GM18526 (cell line): ENCODE results near the gene XAF1.

Experiments used
- POLR2A ChIP-seq: IDR thresholded peaks from 3 replicates; pipeline ENCODE4 v1.6.1; 2011; ENCODE audit not compliant: insufficient read length; ENCODE audit errors: extremely low read depth

Gene XAF1

DNA sequence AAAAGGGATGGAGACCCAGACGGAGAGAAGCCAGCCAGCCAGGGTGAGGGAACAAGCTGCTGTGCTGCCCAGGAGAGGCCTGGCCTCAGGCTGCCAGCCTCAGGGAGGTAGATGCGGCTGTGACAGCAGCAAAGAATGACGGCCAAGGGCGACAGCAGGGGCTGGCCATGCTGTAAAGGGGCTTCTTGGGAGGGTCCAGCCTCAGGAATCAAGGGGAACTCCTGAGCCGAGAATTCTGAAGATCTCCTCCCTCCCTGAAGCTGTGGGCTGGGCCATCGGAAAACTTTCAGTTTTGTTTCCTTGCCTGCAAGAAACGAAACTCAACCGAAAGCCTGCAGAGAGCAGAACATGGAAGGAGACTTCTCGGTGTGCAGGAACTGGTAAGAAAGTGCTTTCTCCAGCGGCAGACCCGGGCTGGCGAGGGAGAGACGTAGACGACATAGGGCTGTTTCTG, at the start of gene XAF1:
TSS of gene XAF1 (plus strand) at position 316 of the 454 bp plus-strand sequence. CDS start at position 349, 33 bp downstream.
- TF ChIP-seq POLR2A, result peak; percentile 16

- TF ChIP-seq POLR2A, result no peak
Measured at GRCh38 chr17:6706499-6706898, 49.3 kb upstream of the XAF1 start.

DNA sequence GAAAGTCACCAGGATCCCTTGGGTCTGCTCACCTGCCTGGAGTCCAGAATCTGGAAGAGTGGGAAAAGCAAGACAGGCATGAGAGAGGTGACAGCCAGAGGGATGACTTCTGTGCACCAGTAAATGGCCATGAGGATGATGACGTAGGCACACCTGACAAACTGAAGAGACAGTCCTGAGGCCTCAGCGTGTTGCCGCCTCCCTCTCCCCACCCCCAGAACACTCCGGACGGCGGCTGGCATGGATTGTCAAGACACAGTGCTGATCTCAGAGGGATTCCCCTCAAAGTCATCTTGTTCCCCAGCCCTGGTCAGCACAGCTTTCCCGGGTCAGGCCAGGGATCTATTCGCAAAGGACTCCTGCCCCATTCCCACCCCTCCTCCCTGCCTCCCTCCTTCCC, 48.9 kb upstream of the XAF1 start:
- TF ChIP-seq POLR2A, result no peak

GRCh38 chr17:6708357-6708961, 47.4 kb upstream of the XAF1 start:
- TF ChIP-seq POLR2A, result no peak

- TF ChIP-seq POLR2A, result no peak
Measured at GRCh38 chr17:6710317-6710716, 45.5 kb upstream of the XAF1 start.

- TF ChIP-seq POLR2A, result no peak
Measured at GRCh38 chr17:6711081-6711674, 44.7 kb upstream of the XAF1 start.

DNA sequence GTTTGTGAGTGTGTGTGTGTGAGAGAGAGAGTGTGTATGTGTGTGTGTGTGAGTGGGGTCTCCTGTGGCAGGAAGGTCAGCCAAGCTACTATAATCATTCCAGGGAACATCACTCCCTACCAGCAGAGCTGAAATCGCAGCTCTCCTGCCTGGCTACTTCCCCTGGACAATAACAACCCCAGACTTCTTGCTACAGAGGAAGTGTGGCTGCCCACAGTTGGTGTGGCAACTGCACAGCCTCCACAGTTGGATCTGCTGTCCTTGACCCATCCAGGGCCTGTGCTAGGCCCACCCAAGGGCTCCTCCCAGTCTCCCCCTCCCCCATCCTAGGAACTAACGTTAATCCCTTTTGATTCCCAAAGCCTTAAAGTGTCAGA, 44.2 kb upstream of the XAF1 start:
- TF ChIP-seq POLR2A, result no peak

- TF ChIP-seq POLR2A, result no peak
Measured at GRCh38 chr17:6712058-6712853, 43.6 kb upstream of the XAF1 start.

DNA sequence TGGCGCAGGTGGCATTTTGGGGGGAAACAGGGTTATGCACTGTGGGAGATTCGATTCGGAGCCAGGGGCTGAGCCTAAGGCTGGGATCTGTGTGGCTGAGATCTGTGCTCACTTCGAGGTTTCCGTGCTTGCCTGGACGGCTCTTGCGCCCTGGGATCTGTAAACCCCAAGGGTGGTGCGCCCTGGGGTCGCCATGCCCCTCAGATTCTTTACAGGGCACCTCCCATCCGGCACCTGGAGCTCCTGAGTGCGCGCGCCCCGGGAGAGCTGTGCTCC, 43.1 kb upstream of the XAF1 start:
- TF ChIP-seq POLR2A, result no peak

DNA sequence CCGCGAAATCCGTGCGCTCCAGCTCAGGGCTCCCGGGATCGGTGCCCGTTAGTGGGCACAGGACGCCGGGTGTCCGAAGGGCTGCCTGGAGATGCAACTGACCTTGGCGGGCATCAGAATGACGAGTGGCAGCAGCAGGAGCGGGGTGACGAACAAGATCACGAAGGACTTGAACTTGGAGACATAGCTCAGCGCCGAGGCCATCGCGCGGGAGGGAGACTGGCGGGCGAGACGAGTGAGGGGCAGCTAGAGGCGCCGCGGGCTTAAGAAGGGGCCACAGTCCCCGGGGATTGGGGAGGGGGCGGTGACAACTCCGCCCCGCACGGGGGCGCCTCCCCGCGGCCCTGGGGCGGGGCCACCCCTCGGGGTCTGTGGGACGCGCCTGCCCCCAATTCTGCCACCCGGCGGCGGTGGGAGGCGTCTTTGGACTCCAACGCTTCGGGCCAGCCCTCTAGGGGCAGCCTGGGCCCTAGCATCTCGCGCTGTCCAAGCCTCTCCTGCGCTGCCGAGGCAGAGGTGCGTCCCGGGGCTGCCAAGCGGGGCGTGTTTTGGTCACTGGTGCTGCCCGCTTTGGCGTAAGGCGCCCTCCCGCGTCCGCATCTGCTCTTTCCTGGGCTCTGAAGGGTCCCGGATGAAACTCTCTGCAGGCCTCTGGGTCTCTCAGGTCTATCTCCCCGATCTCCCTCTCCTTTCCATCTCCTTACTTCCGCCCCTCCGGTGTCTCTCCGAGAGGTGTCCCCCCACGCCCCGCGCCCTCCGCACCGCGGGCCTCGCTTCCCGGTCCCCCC, 42.5 kb upstream of the XAF1 start, which contains the start of gene SLC13A5:
TSS of gene SLC13A5 (minus strand) at position 240 of the 788 bp plus-strand sequence. CDS start at position 204, 36 bp downstream.
- no peak for TF ChIP-seq POLR2A

DNA sequence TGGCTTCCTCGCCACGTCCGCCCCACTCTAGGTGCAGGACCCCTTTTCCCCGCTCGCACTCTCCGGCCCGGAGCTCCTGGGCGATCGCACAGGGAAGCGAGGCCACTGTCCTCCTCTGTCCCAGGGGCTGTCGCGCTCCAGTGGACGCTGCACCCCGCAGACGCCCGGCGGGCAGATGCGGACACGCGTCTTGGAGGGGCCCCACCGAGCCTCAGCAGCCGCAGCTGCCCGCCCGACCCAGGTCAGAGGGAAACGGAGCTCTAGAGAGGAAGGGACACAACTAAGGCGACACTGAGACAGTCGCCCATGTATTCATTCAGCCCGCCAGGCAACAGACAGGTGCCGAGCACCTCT, 42.0 kb upstream of the XAF1 start:
- no peak for TF ChIP-seq POLR2A

DNA sequence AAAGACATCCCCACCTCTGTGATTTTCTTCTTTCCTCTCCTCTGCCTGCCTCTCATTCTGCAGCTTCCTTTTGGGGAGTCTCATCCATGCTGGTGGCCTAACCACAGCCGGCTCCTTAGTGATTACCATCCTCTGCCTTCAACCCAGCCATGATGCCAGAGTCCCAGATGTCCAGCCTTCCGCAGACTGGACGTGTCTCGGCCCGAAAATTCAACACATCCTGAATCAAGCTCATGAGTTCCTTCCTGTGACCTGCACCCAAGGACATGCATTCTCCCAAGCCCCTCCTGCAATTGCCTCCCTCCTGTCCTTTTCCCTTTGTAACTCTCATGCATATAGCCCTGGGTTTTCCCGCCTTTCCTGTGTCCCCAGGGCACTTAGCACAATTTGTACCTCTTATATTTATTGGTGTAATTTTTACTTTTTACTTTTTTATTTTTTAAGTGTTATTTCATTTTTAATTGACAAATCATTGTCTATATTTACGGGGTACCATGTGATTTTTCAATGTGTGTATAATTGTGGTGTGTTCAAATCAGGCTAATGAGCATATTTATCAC, 41.5 kb upstream of the XAF1 start:
- no peak for TF ChIP-seq POLR2A

DNA sequence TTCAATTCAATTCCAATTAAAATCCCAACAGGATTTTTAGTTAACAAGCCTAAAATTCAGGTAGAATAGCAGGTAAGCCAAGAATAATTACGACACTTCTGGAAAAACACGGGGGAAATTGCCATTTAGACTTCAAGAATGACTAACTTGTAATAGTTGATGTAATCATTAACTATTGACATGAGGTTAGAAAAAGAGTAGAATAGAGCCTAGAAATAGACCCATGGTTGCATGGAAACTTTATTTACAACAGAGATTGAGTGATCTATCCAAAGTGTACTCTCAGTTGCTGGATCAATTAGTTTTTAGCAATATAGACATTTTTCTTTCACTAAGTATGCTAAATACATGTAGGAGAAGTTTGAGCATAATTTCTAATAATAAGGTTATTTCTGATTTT, 39.1 kb upstream of the XAF1 start:
- TF ChIP-seq POLR2A, result no peak

DNA sequence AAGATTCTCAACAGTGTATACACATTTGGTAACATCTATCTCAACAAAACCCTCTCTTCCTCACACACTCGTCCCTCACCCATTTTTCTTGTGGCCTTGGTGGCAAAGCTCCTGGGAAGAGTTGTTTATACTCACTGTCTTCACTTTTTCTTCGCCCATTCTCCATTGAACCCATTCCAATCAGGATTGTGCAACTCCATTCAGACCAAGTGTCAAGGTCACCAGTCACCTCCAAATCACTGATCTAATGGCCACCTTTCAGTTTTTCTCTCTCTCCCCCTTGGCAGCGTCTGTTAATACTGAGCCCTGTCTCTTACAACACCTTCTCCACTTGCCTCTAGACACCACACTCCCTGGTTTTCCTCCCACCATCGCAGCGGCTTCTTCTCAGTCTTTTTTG, 34.1 kb upstream of the XAF1 start:
- TF ChIP-seq POLR2A, result no peak

DNA sequence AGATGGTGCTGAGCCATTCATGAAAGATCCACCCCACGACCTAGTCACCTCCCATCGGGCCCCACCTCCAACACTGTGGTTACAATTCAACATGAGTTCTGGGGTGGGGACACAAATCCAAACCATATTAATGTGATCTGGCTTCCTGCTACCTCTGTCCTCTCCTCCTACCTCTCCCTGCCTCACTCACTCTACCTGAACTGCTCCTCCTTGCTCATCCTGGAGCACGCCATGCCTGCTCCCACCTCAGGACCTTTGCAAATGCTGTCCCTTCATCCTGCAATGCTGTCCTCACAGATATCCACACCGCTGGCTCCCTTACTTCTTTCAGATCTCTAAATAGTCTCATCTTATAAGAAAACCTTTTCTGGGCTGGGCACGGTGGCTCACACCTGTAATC, 31.8 kb upstream of the XAF1 start:
- TF ChIP-seq POLR2A, result no peak
